Ovary (tissue), 9 donors: Measurements from ENCODE around the gene TMEM135. TPM values are rescaled to one million over a fixed set of nuclear protein-coding genes. Genes with fewer than 3 reads are reported as not detected.

Source experiments
- DNase-seq, 5 donors: peaks; one replicate each; pipeline ENCODE4 v3.0.0-alpha.2; 2019 to 2020
- H3K27ac ChIP-seq, 2 donors: fragments of 200-600 bp; one replicate each; pipeline versions ENCODE4 v1.5.1 to v1.8.0; 2019 to 2022
- H3K27me3 ChIP-seq: fragments of 200-600 bp; one replicate; pipeline ENCODE4 v1.8.0; 2022
- H3K36me3 ChIP-seq: fragments of 200-600 bp; sonication (generic); one replicate; pipeline ENCODE4 v1.5.1; 2019
- H3K4me1 ChIP-seq: one replicate; pipeline ENCODE4 v1.8.1; 2013; ENCODE audit warnings: mild to moderate bottlenecking, moderate library complexity; ENCODE audit not compliant: insufficient read depth
- H3K4me3 ChIP-seq: fragments of 200-600 bp; sonication (generic); one replicate; pipeline ENCODE4 v1.5.1; 2017
- H3K9me3 ChIP-seq, 2 donors: fragments of 200-600 bp in 1 of 2; sonication (generic) in 1 of 2; one replicate each; pipeline versions ENCODE4 v1.5.1 to v1.8.1; 2013 to 2019; ENCODE audit warnings: mild to moderate bottlenecking in 1 of 2, moderate library complexity in 1 of 2
- CTCF ChIP-seq, 3 donors: fragments of 450-650 bp in 2 of 3; fragments of 200-600 bp in 1 of 3; IDR thresholded peaks; one replicate each; pipeline versions ENCODE4 v1.5.1 to v1.8.0; 2016 to 2022; ENCODE audit warnings: antibody characterized with exemption in 3 of 3, mild to moderate bottlenecking in 1 of 3
- EP300 ChIP-seq: sonication (generic); formaldehyde crosslinking; IDR thresholded peaks from one replicate; pipeline ENCODE4 v1.6.1; 2017; ENCODE audit warnings: antibody characterized with exemption
- POLR2A ChIP-seq: fragments of 450-650 bp; IDR thresholded peaks from one replicate; pipeline ENCODE4 v1.6.1; 2017; ENCODE audit warnings: antibody characterized with exemption, mild to moderate bottlenecking, moderate library complexity
- WGBS, 3 donors: extraction: QIAGEN DNeasy Blood & Tissue Kit in 1 of 3; methylation state at CpG; one replicate each; pipeline versions ENCODE4 v1.1.5 to v1.1.7; 2013 to 2017; 5-methylcytosine and 5-hydroxymethylcytosine counted together
- intact Hi-C, 4 donors: fragments of 100-400 bp; cut with DNase I; formaldehyde crosslinking; loops; one replicate each; pipeline versions ENCODE4 v1.11.0 to v1.15.1; 2022 to 2023
- polyA plus RNA-seq, 2 donors: library from polyadenylated mRNA; stranded (reverse); fragments of 200-250 nt in 1 of 2; fragments of 350-450 nt in 1 of 2; fragmentation: Illumina TruSeq in 1 of 2; extraction: RNeasy Lipid Tissue Mini Kit (QIAGEN cat#74804) in 1 of 2; gene quantifications; one replicate each; pipeline ENCODE4 v1.2.3, GENCODE V29; 2013 to 2014
- total RNA-seq, 7 donors: library from RNA; depleted of rRNA in 2 of 7; stranded (reverse); fragments of >200 nt in 2 of 7; fragmentation: NEBNext Ultra II Directional in 3 of 7; extraction: Animal tissue kit (Norgen Biotek cat#: 25700) in 3 of 7; gene quantifications; one replicate each; pipeline versions ENCODE4 v1.1.0 to v1.2.4, GENCODE V29; 2016 to 2023
- donor health status: DM: no; HTN: no; CAD: no; lungs with moderate emphysema.
- donor health status: DM: no; HTN: no; CAD: no.
- donor health status: Bipolar disorder and iron deficiency.
- donor health status: DM: yes; HTN: yes; CAD: no.
- donor health status: DM: no; HTN: no; CAD: no.
- donor health status: DM: yes; HTN: yes; CAD: no.

TMEM135 gene
- total and polyA plus RNA-seq, 9 donors: 8.8 to 24.2 (median 19.6) TPM

- Histone ChIP-seq H3K4me1 (no peaks in the 10 kb centered on the region), H3K36me3 (no peaks in the 10 kb centered on the region), H3K27ac (no peak overlapping the region), H3K4me3 (no peak overlapping the region), H3K27me3 (no peaks in the 10 kb centered on the region), H3K9me3 (no peaks in the 10 kb centered on the region)
- intact Hi-C loops: no loop called here
- no peak for DNase-seq
- TF ChIP-seq CTCF (IDR thresholded peaks at IDR 0.05): no peak
- no peak for TF ChIP-seq POLR2A
- no peak for TF ChIP-seq EP300
These were observed 287.2 kb downstream of the TMEM135 start for GRCh38 chr11:87324817-87325489.

GRCh38 chr11:87325490-87325872 is 287.7 kb downstream of the TMEM135 start:
- H3K27ac ChIP-seq: no peak overlapping the region
- no peaks in the 10 kb centered on the region for H3K36me3 ChIP-seq
- TF ChIP-seq POLR2A: no peak
- TF ChIP-seq EP300: no peak
- TF ChIP-seq CTCF (IDR thresholded peaks at IDR 0.05): no peak
- H3K4me3 ChIP-seq: no peak overlapping the region
- no peaks in the 10 kb centered on the region for H3K27me3 ChIP-seq
- intact Hi-C loops: no loop called here
- no peaks in the 10 kb centered on the region for H3K9me3 ChIP-seq
- DNase-seq: no peak
- H3K4me1 ChIP-seq: no peaks in the 10 kb centered on the region
- WGBS, 3 donors: 75 to 82% (median 81%) methylated on average over 3 of the region's 3 CpGs

- TF ChIP-seq CTCF (IDR thresholded peaks at IDR 0.05) (no peak), EP300 (no peak), POLR2A (no peak)
- Histone ChIP-seq H3K27me3 (no peaks in the 10 kb centered on the region), H3K27ac (no peak overlapping the region), H3K36me3 (no peaks in the 10 kb centered on the region), H3K9me3 (no peaks in the 10 kb centered on the region), H3K4me3 (no peak overlapping the region), H3K4me1 (no peaks in the 10 kb centered on the region)
- WGBS, 3 donors: 94 to 96% (median 94%) methylated on average over 2 of the region's 2 CpGs
- intact Hi-C loops: no loop called here
- no peak for DNase-seq
These were observed 288.9 kb downstream of the TMEM135 start for GRCh38 chr11:87326594-87326993.

- Histone ChIP-seq H3K27me3 (no peaks in the 10 kb centered on the region), H3K27ac (no peak overlapping the region), H3K36me3 (no peaks in the 10 kb centered on the region), H3K9me3 (no peaks in the 10 kb centered on the region), H3K4me3 (no peak overlapping the region), H3K4me1 (no peaks in the 10 kb centered on the region)
- TF ChIP-seq EP300 (no peak), CTCF (IDR thresholded peaks at IDR 0.05) (no peak), POLR2A (no peak)
- intact Hi-C loops: no loop called here
- no peak for DNase-seq
- WGBS, 3 donors: 96 to 99% (median 98%) methylated on average over 2 of the region's 2 CpGs
These were observed 291.4 kb downstream of the TMEM135 start for GRCh38 chr11:87329172-87329571.
